Measurements from ENCODE around the gene GLI3.

Gene GLI3

GRCh38 chr7:42164881-42165428 is 72.1 kb downstream of the GLI3 start:
- Histone ChIP-seq H3K27ac (no peak overlapping the region), H3K27me3 (ENCODE audit: insufficient read depth, low read depth, severe bottlenecking) (no peaks in the 10 kb centered on the region), H3K9me3 (ENCODE audit: severe bottlenecking) (no peaks in the 10 kb centered on the region), H3K36me3 (no peaks in the 10 kb centered on the region), H3K4me3 (ENCODE audit: low read depth, low read length) (no peak overlapping the region)
- no peak for DNase-seq
- no peak for TF ChIP-seq CTCF (IDR thresholded peaks at IDR 0.05; ENCODE audit: low read depth, low read length)

- no peak for TF ChIP-seq CTCF (IDR thresholded peaks at IDR 0.05; ENCODE audit: low read depth, low read length)
- Histone ChIP-seq H3K4me3 (ENCODE audit: low read depth, low read length) (no peak overlapping the region), H3K27ac (no peak overlapping the region), H3K36me3 (no peaks in the 10 kb centered on the region), H3K9me3 (ENCODE audit: severe bottlenecking) (no peaks in the 10 kb centered on the region), H3K27me3 (ENCODE audit: insufficient read depth, low read depth, severe bottlenecking) (no peaks in the 10 kb centered on the region)
- no peak for DNase-seq
Observed at GRCh38 chr7:42162560-42163325, 74.3 kb downstream of the GLI3 start.

GRCh38 chr7:42161719-42162118 is 75.3 kb downstream of the GLI3 start:
- no peak for TF ChIP-seq CTCF (IDR thresholded peaks at IDR 0.05; ENCODE audit: low read depth, low read length)
- no peak overlapping the region for H3K27ac ChIP-seq
- no peak for DNase-seq
- no peaks in the 10 kb centered on the region for H3K27me3 ChIP-seq (ENCODE audit: insufficient read depth, low read depth, severe bottlenecking)
- H3K9me3 ChIP-seq (ENCODE audit: severe bottlenecking), result no peaks in the 10 kb centered on the region
- H3K36me3 ChIP-seq, result no peaks in the 10 kb centered on the region
- no peak overlapping the region for H3K4me3 ChIP-seq (ENCODE audit: low read depth, low read length)

GRCh38 chr7:42161110-42161509 is 75.9 kb downstream of the GLI3 start:
- no peaks in the 10 kb centered on the region for H3K9me3 ChIP-seq (ENCODE audit: severe bottlenecking)
- no peaks in the 10 kb centered on the region for H3K27me3 ChIP-seq (ENCODE audit: insufficient read depth, low read depth, severe bottlenecking)
- no peaks in the 10 kb centered on the region for H3K36me3 ChIP-seq
- no peak overlapping the region for H3K4me3 ChIP-seq (ENCODE audit: low read depth, low read length)
- no peak overlapping the region for H3K27ac ChIP-seq
- no peak for DNase-seq
- no peak for TF ChIP-seq CTCF (IDR thresholded peaks at IDR 0.05; ENCODE audit: low read depth, low read length)

GRCh38 chr7:42159130-42159529 is 77.9 kb downstream of the GLI3 start:
- H3K27me3 ChIP-seq (ENCODE audit: insufficient read depth, low read depth, severe bottlenecking), result no peaks in the 10 kb centered on the region
- TF ChIP-seq CTCF (IDR thresholded peaks at IDR 0.05; ENCODE audit: low read depth, low read length), result no peak
- H3K4me3 ChIP-seq (ENCODE audit: low read depth, low read length), result no peak overlapping the region
- DNase-seq, result no peak
- H3K9me3 ChIP-seq (ENCODE audit: severe bottlenecking), result no peaks in the 10 kb centered on the region
- H3K27ac ChIP-seq, result no peak overlapping the region
- no peaks in the 10 kb centered on the region for H3K36me3 ChIP-seq
